ENCODE measurements around the gene PLXNA3. TPM values are rescaled to one million over a fixed set of nuclear protein-coding genes. Genes with fewer than 3 reads are reported as not detected.

The PLXNA3 gene
- total and polyA plus RNA-seq, 2 experiments from 2014 or later, result 2.7 to 5.4 TPM

- TF ChIP-seq ZNF462 (CRISPR knock-in tag; IDR thresholded peaks at IDR 0.05) (no peak), EZH2 (IDR thresholded peaks at IDR 0.05; ENCODE audit: low read depth, unreplicated experiment) (no peak), ETS1 (IDR thresholded peaks at IDR 0.05) (no peak), JUNB (IDR thresholded peaks at IDR 0.05; ENCODE audit: unreplicated experiment) (no peak), REST (IDR thresholded peaks at IDR 0.05; ENCODE audit: unreplicated experiment) (no peak), ZNF114 (CRISPR knock-in tag; IDR thresholded peaks at IDR 0.05) (no peak), ZNF331 (CRISPR knock-in tag; IDR thresholded peaks at IDR 0.05; ENCODE audit: low read depth) (no peak), CREB1 (CRISPR knock-in tag; IDR thresholded peaks at IDR 0.05; ENCODE audit: low read depth) (no peak)
Measured at GRCh38 chrX:154483325-154483724, 25.2 kb downstream of the PLXNA3 start (continued).

All from GM23338 (cell line).